ENCODE measurements around the gene MAGEL2. TPM values are rescaled to one million over a fixed set of nuclear protein-coding genes. Genes with fewer than 3 reads are reported as not detected.
"Not testable (repeated sequence)": the region's sequence is repeated elsewhere in the genome, so short reads cannot be mapped to it uniquely, and the experiment has no call there.

MAGEL2 gene
- total and polyA plus RNA-seq, 5 donors from 2014 or later: not detected

- Histone ChIP-seq H3K4me1 (ENCODE audit: control insufficient read depth, insufficient read depth, low read length, poor library complexity, severe bottlenecking) (no peaks in the 10 kb centered on the region), H3K27me3 (ENCODE audit: control insufficient read depth, insufficient read depth, low read length) (no peaks in the 10 kb centered on the region), H3K36me3 (ENCODE audit: control insufficient read depth, insufficient read depth, low read length) (no peaks in the 10 kb centered on the region), H3K27ac (ENCODE audit: insufficient read depth, low read length, poor library complexity, severe bottlenecking) (no peak overlapping the region), H3K9me3 (ENCODE audit: control insufficient read depth in 2 of 2, low read length in 2 of 2) (no peaks in the 10 kb centered on the region), H3K4me3 (ENCODE audit: low read depth, low read length) (no peak overlapping the region)
- Mint-ChIP-seq H3K27ac (no peak overlapping the region), H3K27me3 (no peaks in the 10 kb centered on the region), H3K4me1 (no peaks in the 10 kb centered on the region), H3K36me3 (no peaks in the 10 kb centered on the region), H3K9me3 (peaks cover 0 to 11% (median 2%) of the 10 kb centered on the region in 7 donors), H3K4me3 (no peak overlapping the region)
- ATAC-seq (ENCODE audit: low read depth in 2 of 2) (no peak), DNase-seq (no peak)
These were observed 45.5 kb downstream of the MAGEL2 start for GRCh38 chr15:23602124-23602523.

GRCh38 chr15:23599053-23599452 lies 48.6 kb downstream of the MAGEL2 start:
- Mint-ChIP-seq H3K27me3 (no peaks in the 10 kb centered on the region), H3K4me3 (no peak overlapping the region), H3K9me3 (peaks cover 0 to 10% (median 0%) of the 10 kb centered on the region in 7 donors), H3K27ac (no peak overlapping the region), H3K36me3 (no peaks in the 10 kb centered on the region), H3K4me1 (no peaks in the 10 kb centered on the region)
- no peak overlapping the region for H3K27ac ChIP-seq (ENCODE audit: insufficient read depth, low read length, poor library complexity, severe bottlenecking)
- H3K36me3 ChIP-seq (ENCODE audit: control insufficient read depth, insufficient read depth, low read length): no peaks in the 10 kb centered on the region
- DNase-seq (no peak), ATAC-seq (ENCODE audit: low read depth in 2 of 2) (no peak)
- no peak overlapping the region for H3K4me3 ChIP-seq (ENCODE audit: low read depth, low read length)
- no peaks in the 10 kb centered on the region for H3K27me3 ChIP-seq (ENCODE audit: control insufficient read depth, insufficient read depth, low read length)
- H3K4me1 ChIP-seq (ENCODE audit: control insufficient read depth, insufficient read depth, low read length, poor library complexity, severe bottlenecking): no peaks in the 10 kb centered on the region
- H3K9me3 ChIP-seq (ENCODE audit: control insufficient read depth in 2 of 2, low read length in 2 of 2): no peaks in the 10 kb centered on the region

- H3K27ac ChIP-seq (ENCODE audit: insufficient read depth, low read length, poor library complexity, severe bottlenecking); H3K4me3 Mint-ChIP-seq; H3K4me1 ChIP-seq (ENCODE audit: control insufficient read depth, insufficient read depth, low read length, poor library complexity, severe bottlenecking); DNase-seq; H3K9me3 ChIP-seq (ENCODE audit: control insufficient read depth in 2 of 2, low read length in 2 of 2); H3K27me3 Mint-ChIP-seq; H3K36me3 Mint-ChIP-seq; H3K4me1 Mint-ChIP-seq; H3K9me3 Mint-ChIP-seq; H3K4me3 ChIP-seq (ENCODE audit: low read depth, low read length); ATAC-seq (ENCODE audit: low read depth in 2 of 2); H3K36me3 ChIP-seq (ENCODE audit: control insufficient read depth, insufficient read depth, low read length); H3K27ac Mint-ChIP-seq; H3K27me3 ChIP-seq (ENCODE audit: control insufficient read depth, insufficient read depth, low read length): not testable (repeated sequence)
These were observed 50.4 kb downstream of the MAGEL2 start for GRCh38 chr15:23597278-23597677.

GRCh38 chr15:23596736-23597135 lies 50.9 kb downstream of the MAGEL2 start:
- Mint-ChIP-seq H3K9me3 (peaks cover 0 to 10% (median 0%) of the 10 kb centered on the region in 7 donors), H3K4me3 (no peak overlapping the region), H3K4me1 (no peaks in the 10 kb centered on the region), H3K36me3 (no peaks in the 10 kb centered on the region), H3K27me3 (no peaks in the 10 kb centered on the region), H3K27ac (no peak overlapping the region)
- Histone ChIP-seq H3K27ac (ENCODE audit: insufficient read depth, low read length, poor library complexity, severe bottlenecking) (no peak overlapping the region), H3K36me3 (ENCODE audit: control insufficient read depth, insufficient read depth, low read length) (no peaks in the 10 kb centered on the region), H3K27me3 (ENCODE audit: control insufficient read depth, insufficient read depth, low read length) (no peaks in the 10 kb centered on the region), H3K9me3 (ENCODE audit: control insufficient read depth in 2 of 2, low read length in 2 of 2) (no peaks in the 10 kb centered on the region), H3K4me1 (ENCODE audit: control insufficient read depth, insufficient read depth, low read length, poor library complexity, severe bottlenecking) (no peaks in the 10 kb centered on the region), H3K4me3 (ENCODE audit: low read depth, low read length) (no peak overlapping the region)
- DNase-seq: no peak
- ATAC-seq (ENCODE audit: low read depth in 2 of 2): no peak

- Mint-ChIP-seq H3K9me3 (peaks cover 0 to 8% (median 0%) of the 10 kb centered on the region in 7 donors), H3K4me1 (no peaks in the 10 kb centered on the region), H3K4me3 (no peak overlapping the region), H3K27ac (no peak overlapping the region), H3K36me3 (no peaks in the 10 kb centered on the region), H3K27me3 (no peaks in the 10 kb centered on the region)
- DNase-seq (no peak), ATAC-seq (ENCODE audit: low read depth in 2 of 2) (no peak)
- Histone ChIP-seq H3K36me3 (ENCODE audit: control insufficient read depth, insufficient read depth, low read length) (no peaks in the 10 kb centered on the region), H3K27ac (ENCODE audit: insufficient read depth, low read length, poor library complexity, severe bottlenecking) (no peak overlapping the region), H3K4me3 (ENCODE audit: low read depth, low read length) (no peak overlapping the region), H3K9me3 (ENCODE audit: control insufficient read depth in 2 of 2, low read length in 2 of 2) (no peaks in the 10 kb centered on the region), H3K27me3 (ENCODE audit: control insufficient read depth, insufficient read depth, low read length) (no peaks in the 10 kb centered on the region), H3K4me1 (ENCODE audit: control insufficient read depth, insufficient read depth, low read length, poor library complexity, severe bottlenecking) (no peaks in the 10 kb centered on the region)
These were observed 52.3 kb downstream of the MAGEL2 start for GRCh38 chr15:23595368-23595767.

GRCh38 chr15:23594252-23594770 lies 53.4 kb downstream of the MAGEL2 start:
- H3K4me3 Mint-ChIP-seq: no peak overlapping the region
- no peak overlapping the region for H3K4me3 ChIP-seq (ENCODE audit: low read depth, low read length)

More at GRCh38 chr15:23594252-23594770, 53.4 kb downstream of the MAGEL2 start:
- H3K4me1 ChIP-seq (ENCODE audit: control insufficient read depth, insufficient read depth, low read length, poor library complexity, severe bottlenecking): no peaks in the 10 kb centered on the region
- ATAC-seq (ENCODE audit: low read depth in 2 of 2) (no peak), DNase-seq (no peak)
- no peaks in the 10 kb centered on the region for H3K36me3 ChIP-seq (ENCODE audit: control insufficient read depth, insufficient read depth, low read length)
- Mint-ChIP-seq H3K4me1 (no peaks in the 10 kb centered on the region), H3K36me3 (no peaks in the 10 kb centered on the region), H3K9me3 (peaks cover 0 to 8% (median 0%) of the 10 kb centered on the region in 7 donors), H3K27ac (no peak overlapping the region), H3K27me3 (no peaks in the 10 kb centered on the region)
- no peak overlapping the region for H3K27ac ChIP-seq (ENCODE audit: insufficient read depth, low read length, poor library complexity, severe bottlenecking)
- H3K9me3 ChIP-seq (ENCODE audit: control insufficient read depth in 2 of 2, low read length in 2 of 2): no peaks in the 10 kb centered on the region
- H3K27me3 ChIP-seq (ENCODE audit: control insufficient read depth, insufficient read depth, low read length): no peaks in the 10 kb centered on the region

Other genes starting within 250 kb of the MAGEL2 start
- not detected for gene GOLGA6L2, start 200.6 kb downstream of the MAGEL2 start, total RNA-seq
- not detected for gene GOLGA6L2, start 200.6 kb downstream of the MAGEL2 start, polyA plus RNA-seq
- gene MKRN3, start 82.2 kb downstream of the MAGEL2 start, total RNA-seq: 2.8 TPM
- gene MKRN3, start 82.2 kb downstream of the MAGEL2 start, polyA plus RNA-seq: 1 to 10 TPM; 2.2 to 3.2 (median 2.4) TPM
- not detected for gene NDN, start 39.4 kb upstream of the MAGEL2 start, total RNA-seq
- 1 to 10 TPM in 2 of 4 donors, under 1 TPM in 1, not detected in 1; 0.29 to 1.7 (median 1.1) TPM for gene NDN, start 39.4 kb upstream of the MAGEL2 start, polyA plus RNA-seq